Activated naive CD8-positive, alpha-beta T cell treated with anti-CD3 and anti-CD28 coated beads for 36 hours (primary cell): ENCODE results near the gene C2CD2. TPM values are rescaled to one million over a fixed set of nuclear protein-coding genes. Genes with fewer than 3 reads are reported as not detected.
"Not testable (repeated sequence)": the region's sequence is repeated elsewhere in the genome, so short reads cannot be mapped to it uniquely, and the experiment has no call there.

Experiments
- DNase-seq: peaks from one replicate; pipeline ENCODE4 v3.0.0; 2021
- H3K27ac Mint-ChIP-seq: one replicate; pipeline ENCODE4 v1.8.0; 2022; ENCODE audit warnings: mild to moderate bottlenecking, moderate library complexity, mixed read lengths
- H3K27me3 Mint-ChIP-seq: one replicate; pipeline ENCODE4 v1.8.0; 2022; ENCODE audit warnings: mild to moderate bottlenecking, mixed read lengths
- H3K36me3 Mint-ChIP-seq: one replicate; pipeline ENCODE4 v1.8.0; 2021; ENCODE audit warnings: mild to moderate bottlenecking, mixed read lengths
- H3K4me1 Mint-ChIP-seq: one replicate; pipeline ENCODE4 v1.8.0; 2021; ENCODE audit warnings: mixed read lengths
- H3K4me3 Mint-ChIP-seq: one replicate; pipeline ENCODE4 v1.8.0; 2022; ENCODE audit warnings: mild to moderate bottlenecking, moderate library complexity, mixed read lengths
- H3K9me3 Mint-ChIP-seq: one replicate; pipeline ENCODE4 v1.8.0; 2022; ENCODE audit warnings: mixed read lengths
- total RNA-seq, 2 experiments: library from RNA; stranded (reverse); gene quantifications; one replicate each; pipeline ENCODE4 v1.2.3, GENCODE V29; 2021

The C2CD2 gene
- total RNA-seq, 2 experiments from 2014 or later, result 6.3 to 7.6 TPM

GRCh38 chr21:41956926-41957729, 3.3 kb upstream of the C2CD2 start:
- Mint-ChIP-seq H3K4me1 (peaks cover 11% of the 10 kb centered on the region), H3K4me3 (no peak overlapping the region), H3K9me3 (no peaks in the 10 kb centered on the region), H3K27ac (no peak overlapping the region), H3K36me3 (no peaks in the 10 kb centered on the region), H3K27me3 (peaks cover 16% of the 10 kb centered on the region)
- no peak for DNase-seq

DNA sequence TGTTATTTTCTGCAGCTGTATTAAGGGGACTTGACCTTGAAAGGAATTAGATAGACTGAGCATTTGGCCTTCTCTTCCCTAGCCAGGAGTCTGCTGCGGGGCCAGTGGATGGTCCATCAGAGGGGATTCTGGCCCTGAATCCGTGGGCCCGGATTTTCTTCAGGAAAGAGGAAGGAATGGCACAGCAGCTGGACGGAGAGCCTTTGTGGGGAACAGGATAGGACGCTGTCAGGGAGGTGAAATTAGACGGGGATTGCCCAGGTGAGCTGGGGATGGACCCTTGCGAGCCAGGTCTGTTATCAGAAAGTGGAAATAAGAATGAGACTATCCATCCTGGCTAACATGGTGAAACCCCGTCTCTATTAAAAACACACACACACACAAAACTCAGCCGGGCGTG, 1.7 kb upstream of the C2CD2 start:
- no peak for DNase-seq
- Mint-ChIP-seq H3K4me1 (peaks cover 6% of the 10 kb centered on the region), H3K36me3 (no peaks in the 10 kb centered on the region), H3K4me3 (no peak overlapping the region), H3K9me3 (no peaks in the 10 kb centered on the region), H3K27ac (no peak overlapping the region), H3K27me3 (peaks cover 4% of the 10 kb centered on the region)

DNA sequence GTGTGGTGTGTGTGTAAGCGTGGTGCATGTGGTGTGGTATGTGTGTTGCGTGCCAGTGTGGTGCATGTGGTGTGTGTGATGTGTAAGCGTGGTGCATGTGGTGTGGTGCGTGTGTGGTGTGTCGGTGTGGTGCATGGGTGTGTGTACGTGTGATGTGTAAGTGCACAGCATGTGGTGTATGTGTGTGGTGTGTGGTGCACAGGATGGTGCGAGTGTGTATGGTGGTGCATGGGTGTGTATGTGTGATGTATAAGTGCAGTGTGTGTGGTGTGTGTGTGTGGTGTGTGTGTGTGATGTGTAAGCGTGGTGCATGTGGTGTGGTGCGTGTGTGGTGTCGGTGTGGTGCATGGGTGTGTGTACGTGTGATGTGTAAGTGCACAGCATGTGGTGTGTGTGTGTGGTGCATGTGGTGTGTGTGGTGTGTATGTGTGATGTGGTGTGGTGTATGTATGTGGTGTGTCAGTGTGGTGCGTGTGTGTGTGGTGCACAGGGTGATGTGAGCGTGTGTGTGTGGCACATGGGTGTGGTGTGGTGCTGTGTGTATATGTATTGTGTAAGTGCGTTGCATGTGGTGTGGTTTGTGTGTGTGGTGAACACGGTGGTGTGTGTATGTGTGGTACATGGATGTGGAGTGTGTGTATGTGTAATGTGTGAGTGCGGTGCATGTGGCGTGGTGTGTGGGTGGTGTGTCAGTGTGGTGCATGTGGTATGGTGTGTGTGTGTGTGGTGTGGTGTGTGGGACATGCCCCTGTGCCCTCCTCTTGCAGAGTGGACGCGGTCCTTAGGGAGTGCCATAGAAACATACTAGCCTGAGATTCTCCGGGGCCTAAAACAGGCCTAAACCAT, 1.1 kb upstream of the C2CD2 start:
- DNase-seq, result no peak
- no peaks in the 10 kb centered on the region for H3K36me3 Mint-ChIP-seq
- peak overlapping the region; percentile 38 for H3K27ac Mint-ChIP-seq
- H3K4me3 Mint-ChIP-seq, result peak overlapping the region; percentile 47
- no peaks in the 10 kb centered on the region for H3K9me3 Mint-ChIP-seq
- peaks cover 4% of the 10 kb centered on the region for H3K27me3 Mint-ChIP-seq
- H3K4me1 Mint-ChIP-seq, result peaks cover 6% of the 10 kb centered on the region

- H3K27ac Mint-ChIP-seq, result no peak overlapping the region
Observed at GRCh38 chr21:41953249-41953830, 478 bp downstream of the C2CD2 start.

DNA sequence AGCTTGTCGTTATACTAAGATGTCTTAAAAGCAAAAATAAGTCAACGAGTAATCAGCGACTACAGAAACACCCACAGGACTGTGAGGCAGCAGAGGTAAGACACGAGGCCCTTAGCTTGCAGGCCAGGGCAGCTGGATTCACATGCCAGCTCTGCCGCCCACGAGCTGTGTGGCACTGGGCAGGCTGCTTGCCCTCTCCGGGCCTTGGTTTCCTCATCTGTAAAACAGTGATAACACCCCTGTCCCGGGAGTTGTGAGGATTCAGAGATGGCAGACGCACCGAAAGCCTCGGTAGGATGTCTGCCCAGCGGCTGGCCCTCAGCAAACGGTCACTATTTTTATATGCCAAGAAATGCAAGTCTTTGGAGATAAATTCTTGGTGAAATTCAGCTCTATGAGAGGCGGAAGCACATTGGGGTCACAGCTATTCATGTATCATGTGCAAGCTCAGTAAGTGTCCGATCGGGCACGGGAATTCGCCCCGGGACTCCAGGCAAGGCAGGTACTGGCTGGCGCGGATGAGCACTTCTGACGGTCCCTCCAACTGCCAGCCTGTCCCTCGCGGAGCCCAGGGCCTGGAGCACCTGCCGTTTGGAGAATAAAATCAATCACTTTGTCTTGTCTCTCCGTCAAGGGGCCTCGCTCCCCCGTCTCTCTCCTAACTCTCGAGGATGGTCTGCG, 1.1 kb downstream of the C2CD2 start:
- no peak for DNase-seq
- H3K4me1 Mint-ChIP-seq, result peaks cover 6% of the 10 kb centered on the region
- no peaks in the 10 kb centered on the region for H3K9me3 Mint-ChIP-seq
- peaks cover 4% of the 10 kb centered on the region for H3K27me3 Mint-ChIP-seq
- no peak overlapping the region for H3K27ac Mint-ChIP-seq
- H3K4me3 Mint-ChIP-seq, result peak overlapping the region; percentile 69
- H3K36me3 Mint-ChIP-seq, result peaks cover 4% of the 10 kb centered on the region

More at GRCh38 chr21:41953249-41953830, 478 bp downstream of the C2CD2 start:
- H3K9me3 Mint-ChIP-seq, result no peaks in the 10 kb centered on the region
- H3K4me3 Mint-ChIP-seq, result peak overlapping the region; percentile 69
- DNase-seq, result peak; percentile 27
- peaks cover 4% of the 10 kb centered on the region for H3K36me3 Mint-ChIP-seq
- H3K4me1 Mint-ChIP-seq, result peaks cover 6% of the 10 kb centered on the region
- H3K27me3 Mint-ChIP-seq, result peaks cover 4% of the 10 kb centered on the region

DNA sequence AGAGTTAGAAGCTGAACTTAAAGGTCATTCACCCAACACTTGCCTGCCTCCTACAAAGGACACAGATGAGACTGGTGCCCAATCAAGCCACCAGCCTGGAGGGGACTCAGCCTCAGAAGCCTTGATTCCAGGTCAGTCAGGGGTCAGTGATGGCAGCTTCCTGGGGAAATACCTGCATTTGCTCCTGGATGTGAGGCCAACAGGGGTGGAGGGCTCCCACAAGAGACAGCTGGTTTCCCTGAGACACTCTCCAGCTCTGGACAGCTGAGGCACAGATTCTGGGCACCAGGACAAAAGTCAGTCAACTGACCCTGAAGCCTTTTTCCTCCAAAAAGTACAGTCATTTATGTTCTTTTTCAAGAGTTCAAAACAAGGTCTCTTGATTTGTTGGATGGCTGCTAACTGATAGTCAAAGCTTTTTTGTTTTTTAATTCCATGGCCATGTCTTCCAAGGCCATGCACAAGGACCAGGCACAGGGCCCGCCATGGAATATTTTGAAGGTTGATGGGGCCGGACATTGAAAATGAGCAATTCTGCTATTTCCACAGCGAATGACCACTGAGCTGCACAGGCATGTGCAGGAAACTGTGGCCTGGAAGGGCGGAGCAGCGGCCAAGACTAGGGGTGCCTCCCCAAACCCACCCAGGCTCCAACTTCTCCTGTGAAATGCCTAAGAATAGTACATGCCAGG, 1.8 kb downstream of the C2CD2 start:
- Mint-ChIP-seq H3K4me1 (peaks cover 7% of the 10 kb centered on the region), H3K9me3 (no peaks in the 10 kb centered on the region), H3K4me3 (peak overlapping the region; percentile 35), H3K27ac (no peak overlapping the region), H3K36me3 (peaks cover 4% of the 10 kb centered on the region), H3K27me3 (peaks cover 4% of the 10 kb centered on the region)
- no peak for DNase-seq

- H3K9me3 Mint-ChIP-seq, result no peaks in the 10 kb centered on the region
Observed at GRCh38 chr21:41950941-41951351, 2.9 kb downstream of the C2CD2 start.

GRCh38 chr21:41949631-41950030, 4.2 kb downstream of the C2CD2 start:
- not testable (repeated sequence) for H3K27ac Mint-ChIP-seq, H3K27me3 Mint-ChIP-seq, H3K36me3 Mint-ChIP-seq, H3K4me1 Mint-ChIP-seq, H3K4me3 Mint-ChIP-seq, H3K9me3 Mint-ChIP-seq, DNase-seq

More at GRCh38 chr21:41950941-41951351, 2.9 kb downstream of the C2CD2 start:
- no peak for DNase-seq
- H3K4me1 Mint-ChIP-seq, result peaks cover 7% of the 10 kb centered on the region
- H3K27ac Mint-ChIP-seq, result no peak overlapping the region
- no peak overlapping the region for H3K4me3 Mint-ChIP-seq
- peaks cover 4% of the 10 kb centered on the region for H3K36me3 Mint-ChIP-seq
- H3K27me3 Mint-ChIP-seq, result peaks cover 4% of the 10 kb centered on the region

- Mint-ChIP-seq H3K4me1 (peaks cover 5% of the 10 kb centered on the region), H3K9me3 (no peaks in the 10 kb centered on the region), H3K27me3 (no peaks in the 10 kb centered on the region), H3K27ac (no peak overlapping the region), H3K4me3 (no peak overlapping the region), H3K36me3 (peaks cover 4% of the 10 kb centered on the region)
- DNase-seq, result no peak
Observed at GRCh38 chr21:41948901-41949300, 4.9 kb downstream of the C2CD2 start.

GRCh38 chr21:41948078-41948895, 5.5 kb downstream of the C2CD2 start:
- H3K27me3 Mint-ChIP-seq, result no peaks in the 10 kb centered on the region
- H3K36me3 Mint-ChIP-seq, result peaks cover 4% of the 10 kb centered on the region
- H3K4me3 Mint-ChIP-seq, result no peak overlapping the region
- no peaks in the 10 kb centered on the region for H3K9me3 Mint-ChIP-seq
- no peak for DNase-seq
- H3K27ac Mint-ChIP-seq, result no peak overlapping the region
- H3K4me1 Mint-ChIP-seq, result peaks cover 5% of the 10 kb centered on the region

GRCh38 chr21:41945982-41946381, 7.8 kb downstream of the C2CD2 start:
- Mint-ChIP-seq H3K36me3 (peaks cover 4% of the 10 kb centered on the region), H3K27ac (no peak overlapping the region), H3K4me1 (peaks cover 1% of the 10 kb centered on the region), H3K9me3 (no peaks in the 10 kb centered on the region), H3K27me3 (no peaks in the 10 kb centered on the region), H3K4me3 (no peak overlapping the region)
- no peak for DNase-seq

- Mint-ChIP-seq H3K4me3 (no peak overlapping the region), H3K36me3 (no peaks in the 10 kb centered on the region), H3K27ac (no peak overlapping the region), H3K27me3 (no peaks in the 10 kb centered on the region), H3K4me1 (peaks cover 1% of the 10 kb centered on the region), H3K9me3 (no peaks in the 10 kb centered on the region)
- no peak for DNase-seq
Observed at GRCh38 chr21:41943851-41944250, 10.0 kb downstream of the C2CD2 start.

DNA sequence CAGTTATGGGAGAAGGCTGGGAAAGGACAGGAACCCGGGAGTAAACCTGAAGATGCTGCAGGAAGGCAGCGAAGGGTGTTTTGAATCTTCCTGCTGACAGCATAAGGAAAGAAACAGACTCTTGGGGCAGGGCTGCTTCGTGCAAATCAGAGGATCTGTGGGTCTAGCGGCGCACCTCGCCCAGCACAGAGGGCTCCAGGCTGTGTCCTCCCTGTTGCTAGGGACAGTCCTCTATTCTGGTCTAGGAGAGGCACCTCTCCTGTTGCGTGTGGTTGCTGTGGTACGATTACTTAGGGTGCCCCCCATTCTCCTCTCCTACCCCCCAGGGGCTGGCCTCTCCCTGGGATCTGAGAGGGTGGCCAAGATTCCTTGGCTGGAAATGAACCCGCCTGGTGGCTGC, 11.4 kb downstream of the C2CD2 start:
- no peak for DNase-seq
- Mint-ChIP-seq H3K9me3 (no peaks in the 10 kb centered on the region), H3K4me3 (no peak overlapping the region), H3K4me1 (no peaks in the 10 kb centered on the region), H3K27ac (no peak overlapping the region), H3K36me3 (no peaks in the 10 kb centered on the region), H3K27me3 (no peaks in the 10 kb centered on the region)

GRCh38 chr21:41941941-41942340, 11.9 kb downstream of the C2CD2 start:
- Mint-ChIP-seq H3K4me1 (no peaks in the 10 kb centered on the region), H3K36me3 (no peaks in the 10 kb centered on the region), H3K9me3 (no peaks in the 10 kb centered on the region), H3K4me3 (no peak overlapping the region), H3K27me3 (no peaks in the 10 kb centered on the region), H3K27ac (no peak overlapping the region)
- no peak for DNase-seq
